SK-N-SH (cell line): ENCODE measurements around the gene PRICKLE1. TPM values are rescaled to one million over a fixed set of nuclear protein-coding genes. Genes with fewer than 3 reads are reported as not detected.

Source experiments
- CTCF ChIA-PET: fragments of 300-600, 350-600 bp; formaldehyde crosslinking; extraction: SDS; loops from one replicate; lab custom pipeline; 2021; lab: Yijun Ruan, JAX
- POLR2A ChIA-PET: fragments of 350-600 bp; sonication (Branson Sonifier 250); formaldehyde crosslinking; extraction: SDS; loops from one replicate; lab custom pipeline; 2020; ENCODE audit warnings: antibody characterized with exemption, inconsistent platforms; lab: Yijun Ruan, JAX
- DNase-seq: peaks from one replicate; pipeline ENCODE4 v3.0.0; 2012
- H2AFZ ChIP-seq: fragments of 200-600 bp; sonication (generic); 2 replicates; pipeline ENCODE4 v1.8.1; 2016; ENCODE audit warnings: antibody characterized with exemption, mild to moderate bottlenecking, low read depth
- H3F3A ChIP-seq: fragments of 200-600 bp; sonication (generic); replicated peaks from 2 replicates; pipeline ENCODE3; 2016; ENCODE audit warnings: antibody characterized with exemption, mild to moderate bottlenecking; ENCODE audit not compliant: insufficient read depth
- H3K27ac ChIP-seq, 2 experiments: fragments of 200-500 bp in 1 of 2; fragments of 200-600 bp in 1 of 2; sonication (Bioruptor generic) in 1 of 2; sonication (generic), shearing (Covaris generic) in 1 of 2; 2 replicates each; pipeline versions ENCODE4 v1.5.1 to v1.6.1; 2014 to 2016; ENCODE audit warnings: low read depth in 2 of 2, inconsistent platforms in 1 of 2, low read length in 1 of 2, mild to moderate bottlenecking in 1 of 2, mixed read lengths in 1 of 2
- H3K27me3 ChIP-seq: fragments of 200-600 bp; sonication (generic), shearing (Covaris generic); 2 replicates; pipeline ENCODE4 v1.6.1; 2016; ENCODE audit warnings: mixed run types; ENCODE audit not compliant: insufficient read depth
- H3K36me3 ChIP-seq, 2 experiments: fragments of 200-500 bp in 1 of 2; fragments of 200-600 bp in 1 of 2; sonication (Bioruptor generic) in 1 of 2; sonication (generic) in 1 of 2; replicated peaks in 1 of 2; 2 replicates each; pipeline versions ENCODE3 to v1.5.1; 2014 to 2016; ENCODE audit warnings: low read length in 1 of 2, mild to moderate bottlenecking in 1 of 2; ENCODE audit not compliant: insufficient read depth in 2 of 2, control insufficient read depth in 1 of 2
- H3K4me1 ChIP-seq, 2 experiments: fragments of 200-500 bp in 1 of 2; fragments of 200-600 bp in 1 of 2; sonication (Bioruptor generic) in 1 of 2; sonication (generic), shearing (Covaris generic) in 1 of 2; 2 replicates each; pipeline versions ENCODE4 v1.5.1 to v1.6.1; 2014 to 2016; ENCODE audit warnings: low read depth in 1 of 2, low read length in 1 of 2, mixed run types in 1 of 2; ENCODE audit not compliant: insufficient read depth in 2 of 2, control insufficient read depth in 1 of 2
- H3K4me2 ChIP-seq: fragments of 200-600 bp; sonication (generic), shearing (Covaris generic); 2 replicates; pipeline ENCODE4 v1.6.1; 2017; ENCODE audit warnings: mixed run types
- H3K4me3 ChIP-seq, 2 experiments: fragments of 200-500 bp in 1 of 2; fragments of 200-600 bp in 1 of 2; sonication (Bioruptor generic) in 1 of 2; sonication (generic), shearing (Covaris generic) in 1 of 2; 2 replicates each; pipeline versions ENCODE4 v1.5.1 to v1.8.1; 2014 to 2016; ENCODE audit warnings: low read depth in 2 of 2, inconsistent platforms in 1 of 2, low read length in 1 of 2, mild to moderate bottlenecking in 1 of 2, mixed read lengths in 1 of 2, moderate library complexity in 1 of 2
- H3K79me2 ChIP-seq: fragments of 200-600 bp; sonication (generic); 2 replicates; pipeline ENCODE4 v1.8.1; 2017; ENCODE audit warnings: mild to moderate bottlenecking; ENCODE audit not compliant: insufficient read depth
- H3K9ac ChIP-seq: fragments of 200-600 bp; sonication (generic); 2 replicates; pipeline ENCODE4 v1.6.1; 2017; ENCODE audit warnings: mixed run types
- H3K9me2 ChIP-seq: fragments of 200-600 bp; sonication (generic); 2 replicates; pipeline ENCODE4 v1.6.1; 2017; ENCODE audit warnings: mixed run types
- H3K9me3 ChIP-seq: fragments of 200-600 bp; sonication (generic); 2 replicates; pipeline ENCODE4 v1.6.1; 2017; ENCODE audit warnings: mixed run types, mild to moderate bottlenecking, moderate library complexity
- H4K20me1 ChIP-seq: fragments of 200-600 bp; sonication (generic); 2 replicates; pipeline ENCODE4 v1.6.1; 2017; ENCODE audit warnings: mild to moderate bottlenecking, mixed run types; ENCODE audit not compliant: insufficient read depth
- CHD2 ChIP-seq: fragments of 150-350 bp; IDR thresholded peaks from 2 replicates; pipeline ENCODE4 v1.6.1; 2018; ENCODE audit warnings: low read length; ENCODE audit not compliant: partially characterized antibody
- ELF1 ChIP-seq: IDR thresholded peaks from 2 replicates; pipeline ENCODE4 v1.4.0; 2012
- EZH2phosphoT487 ChIP-seq: fragments of 200-600 bp; sonication (generic); IDR thresholded peaks from 2 replicates; pipeline ENCODE4 v1.6.1; 2017; ENCODE audit warnings: low read depth, mixed run types, mild to moderate bottlenecking, antibody characterized with exemption, moderate library complexity, borderline replicate concordance
- FOSL2 ChIP-seq: IDR thresholded peaks from 2 replicates; pipeline ENCODE4 v1.4.0; 2012; ENCODE audit warnings: low read depth, mild to moderate bottlenecking, moderate library complexity, borderline replicate concordance
- FOXM1 ChIP-seq: IDR thresholded peaks from 2 replicates; pipeline ENCODE4 v1.4.0; 2012; ENCODE audit warnings: low read depth, mild to moderate bottlenecking
- IRF3 ChIP-seq: fragments of 150-350 bp; IDR thresholded peaks from 2 replicates; pipeline ENCODE4 v1.6.1; 2016; ENCODE audit warnings: mild to moderate bottlenecking, low read depth, low read length
- MEF2A ChIP-seq: IDR thresholded peaks from 2 replicates; pipeline ENCODE4 v1.4.0; 2012; ENCODE audit warnings: low read depth, borderline replicate concordance
- NFIC ChIP-seq: IDR thresholded peaks from 2 replicates; pipeline ENCODE4 v1.4.0; 2012; ENCODE audit warnings: borderline replicate concordance
- POLR2AphosphoS5 ChIP-seq: IDR thresholded peaks from 2 replicates; pipeline ENCODE4 v1.6.1; 2012; ENCODE audit warnings: low read depth, low read length
- RAD21 ChIP-seq: IDR thresholded peaks from 2 replicates; pipeline ENCODE4 v1.6.1; 2012; ENCODE audit warnings: mild to moderate bottlenecking, low read length
- RCOR1 ChIP-seq: fragments of 150-350 bp; IDR thresholded peaks from 2 replicates; pipeline ENCODE4 v1.6.1; 2017; ENCODE audit warnings: antibody characterized with exemption, low read length
- RXRA ChIP-seq: IDR thresholded peaks from 2 replicates; pipeline ENCODE4 v1.4.0; 2012; ENCODE audit warnings: low read depth, mild to moderate bottlenecking, borderline replicate concordance
- USF1 ChIP-seq: IDR thresholded peaks from 2 replicates; pipeline ENCODE4 v1.4.0; 2012; ENCODE audit warnings: low read depth, borderline replicate concordance
- USF2 ChIP-seq: fragments of 150-350 bp; IDR thresholded peaks from 2 replicates; pipeline ENCODE4 v1.6.1; 2017; ENCODE audit warnings: antibody characterized with exemption, low read length, low read depth, borderline replicate concordance
- WGBS: methylation state at CpG from one replicate; pipeline ENCODE4 v1.1.6; 2017; ENCODE audit warnings: low lambda C conversion rate; 5-methylcytosine and 5-hydroxymethylcytosine counted together
- polyA plus RNA-seq, 3 experiments: library from polyadenylated mRNA; depleted of rRNA; stranded (reverse); fragments of >200 nt; gene quantifications; 2 replicates each; pipeline ENCODE4 v1.2.3, GENCODE V29; 2012
- TF ChIP-seq, protein P1 (sequence below): IDR thresholded peaks from 2 replicates; pipeline ENCODE4 v1.4.0; 2012; ENCODE audit warnings: low read depth, borderline replicate concordance

The PRICKLE1 gene
- polyA plus RNA-seq, 1 of the 3 experiments (the other 2 are of a cell fraction), result 1.2 TPM

DNA sequence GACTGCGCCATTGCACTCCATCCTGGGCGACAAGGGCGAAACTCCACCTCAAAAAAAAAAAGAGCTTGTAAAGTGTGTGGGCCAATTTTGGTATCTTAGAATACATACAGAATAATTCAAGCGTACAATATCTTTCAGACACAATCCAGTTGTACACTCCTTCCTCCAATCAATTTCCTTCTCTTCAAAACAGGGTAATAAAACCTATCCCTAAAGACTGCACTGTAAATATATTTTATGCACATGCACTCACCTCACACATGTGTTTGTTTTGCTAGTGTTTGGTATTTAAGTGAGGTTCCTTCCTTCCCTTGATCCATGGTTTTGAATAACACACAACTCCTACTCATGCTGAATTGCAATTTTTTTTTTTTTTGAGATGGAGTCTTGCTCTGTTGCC, 125.9 kb downstream of the PRICKLE1 start:
- CTCF ChIA-PET, result interaction anchor here (3.9 kb wide), 1 partner anchor 19 kb away, joined by 18 read pairs; no protein-coding TSS in a partner anchor
- Histone ChIP-seq H3K4me3 (no peak overlapping the region), H3F3A (no peaks in the 10 kb centered on the region), H3K9me3 (no peaks in the 10 kb centered on the region), H4K20me1 (no peaks in the 10 kb centered on the region), H3K4me2 (no peak overlapping the region), H3K4me1 (no peaks in the 10 kb centered on the region; a peak in 2 of 4 replicates), H3K27me3 (no peaks in the 10 kb centered on the region), H3K27ac (no peak overlapping the region), H3K9ac (no peak overlapping the region), H3K9me2 (no peaks in the 10 kb centered on the region), H2AFZ (no peak overlapping the region), H3K36me3 (no peaks in the 10 kb centered on the region), H3K79me2 (no peaks in the 10 kb centered on the region)
- TF ChIP-seq POLR2AphosphoS5 (no peak), RXRA (no peak), RAD21 (no peak), RCOR1 (no peak), USF2 (no peak), EZH2phosphoT487 (no peak), IRF3 (no peak), USF1 (no peak), NFIC (no peak), CHD2 (no peak), FOXM1 (no peak), FOSL2 (no peak), ELF1 (no peak), MEF2A (no peak)
- TF ChIP-seq, protein P1, sequence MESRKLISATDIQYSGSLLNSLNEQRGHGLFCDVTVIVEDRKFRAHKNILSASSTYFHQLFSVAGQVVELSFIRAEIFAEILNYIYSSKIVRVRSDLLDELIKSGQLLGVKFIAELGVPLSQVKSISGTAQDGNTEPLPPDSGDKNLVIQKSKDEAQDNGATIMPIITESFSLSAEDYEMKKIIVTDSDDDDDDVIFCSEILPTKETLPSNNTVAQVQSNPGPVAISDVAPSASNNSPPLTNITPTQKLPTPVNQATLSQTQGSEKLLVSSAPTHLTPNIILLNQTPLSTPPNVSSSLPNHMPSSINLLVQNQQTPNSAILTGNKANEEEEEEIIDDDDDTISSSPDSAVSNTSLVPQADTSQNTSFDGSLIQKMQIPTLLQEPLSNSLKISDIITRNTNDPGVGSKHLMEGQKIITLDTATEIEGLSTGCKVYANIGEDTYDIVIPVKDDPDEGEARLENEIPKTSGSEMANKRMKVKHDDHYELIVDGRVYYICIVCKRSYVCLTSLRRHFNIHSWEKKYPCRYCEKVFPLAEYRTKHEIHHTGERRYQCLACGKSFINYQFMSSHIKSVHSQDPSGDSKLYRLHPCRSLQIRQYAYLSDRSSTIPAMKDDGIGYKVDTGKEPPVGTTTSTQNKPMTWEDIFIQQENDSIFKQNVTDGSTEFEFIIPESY, result no peak
- no peak for DNase-seq
- WGBS, result 86% methylated on average over 4 of the region's 4 CpGs
- POLR2A ChIA-PET, result no interaction called here
